Measurements from ENCODE around the gene STYXL1.
"Not testable (repeated sequence)": the region's sequence is repeated elsewhere in the genome, so short reads cannot be mapped to it uniquely, and the experiment has no call there.

Gene STYXL1, protein sequence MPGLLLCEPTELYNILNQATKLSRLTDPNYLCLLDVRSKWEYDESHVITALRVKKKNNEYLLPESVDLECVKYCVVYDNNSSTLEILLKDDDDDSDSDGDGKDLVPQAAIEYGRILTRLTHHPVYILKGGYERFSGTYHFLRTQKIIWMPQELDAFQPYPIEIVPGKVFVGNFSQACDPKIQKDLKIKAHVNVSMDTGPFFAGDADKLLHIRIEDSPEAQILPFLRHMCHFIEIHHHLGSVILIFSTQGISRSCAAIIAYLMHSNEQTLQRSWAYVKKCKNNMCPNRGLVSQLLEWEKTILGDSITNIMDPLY

DNA sequence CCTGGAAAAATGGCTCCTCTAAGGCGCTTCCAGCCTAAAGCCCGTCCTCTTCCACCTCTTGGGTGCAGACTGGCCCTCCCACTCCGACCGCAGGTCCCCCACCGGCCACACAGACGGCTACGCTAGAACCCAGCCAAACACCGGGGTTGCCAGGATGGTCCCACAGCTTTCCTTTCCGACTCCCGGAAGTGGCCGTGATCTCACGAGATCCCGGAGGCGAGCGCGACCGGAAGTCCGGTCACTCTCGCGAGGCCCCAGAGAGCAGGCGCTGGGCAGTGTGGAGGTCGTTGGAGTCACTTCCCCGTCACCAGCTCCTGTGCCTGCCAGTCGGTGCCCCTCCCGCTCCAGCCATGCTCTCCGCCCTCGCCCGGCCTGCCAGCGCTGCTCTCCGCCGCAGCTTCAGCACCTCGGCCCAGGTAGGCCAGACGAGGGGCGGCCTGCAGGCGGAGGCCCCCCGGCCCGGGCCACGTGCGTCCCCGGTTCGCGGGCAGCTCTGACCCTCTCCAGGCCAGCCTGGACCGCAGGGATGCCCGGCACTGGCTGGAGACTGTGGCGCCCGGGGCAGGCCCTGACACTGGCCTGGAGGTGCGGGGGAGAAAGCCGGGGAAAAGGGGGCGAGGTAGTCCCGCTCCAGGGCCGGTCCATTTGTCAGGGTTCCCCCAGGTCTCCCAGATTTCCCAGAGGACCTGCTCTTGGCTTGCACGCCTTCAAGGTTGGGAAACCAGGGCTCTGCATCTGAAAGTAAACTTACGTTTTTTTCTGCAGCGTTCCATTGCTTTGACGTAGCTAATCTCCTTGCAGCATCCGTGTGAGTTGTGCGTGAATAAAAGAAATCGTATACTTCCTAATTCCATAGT is at the start of gene STYXL1, which contains the start of gene MDH2:
Gene STYXL1 (minus strand): TSS at position 190 of the 857 bp plus-strand sequence. CDS start 17,477 bp downstream, outside the sequence.
Gene MDH2 (plus strand): TSS at position 296 of the 857 bp plus-strand sequence. CDS start 55 bp downstream, at position 351.
- TF ChIP-seq, protein P1, sequence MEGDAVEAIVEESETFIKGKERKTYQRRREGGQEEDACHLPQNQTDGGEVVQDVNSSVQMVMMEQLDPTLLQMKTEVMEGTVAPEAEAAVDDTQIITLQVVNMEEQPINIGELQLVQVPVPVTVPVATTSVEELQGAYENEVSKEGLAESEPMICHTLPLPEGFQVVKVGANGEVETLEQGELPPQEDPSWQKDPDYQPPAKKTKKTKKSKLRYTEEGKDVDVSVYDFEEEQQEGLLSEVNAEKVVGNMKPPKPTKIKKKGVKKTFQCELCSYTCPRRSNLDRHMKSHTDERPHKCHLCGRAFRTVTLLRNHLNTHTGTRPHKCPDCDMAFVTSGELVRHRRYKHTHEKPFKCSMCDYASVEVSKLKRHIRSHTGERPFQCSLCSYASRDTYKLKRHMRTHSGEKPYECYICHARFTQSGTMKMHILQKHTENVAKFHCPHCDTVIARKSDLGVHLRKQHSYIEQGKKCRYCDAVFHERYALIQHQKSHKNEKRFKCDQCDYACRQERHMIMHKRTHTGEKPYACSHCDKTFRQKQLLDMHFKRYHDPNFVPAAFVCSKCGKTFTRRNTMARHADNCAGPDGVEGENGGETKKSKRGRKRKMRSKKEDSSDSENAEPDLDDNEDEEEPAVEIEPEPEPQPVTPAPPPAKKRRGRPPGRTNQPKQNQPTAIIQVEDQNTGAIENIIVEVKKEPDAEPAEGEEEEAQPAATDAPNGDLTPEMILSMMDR (IDR thresholded peaks at IDR 0.05; ENCODE audit: extremely low read depth, missing control alignments): no peak
- DNase-seq (ENCODE audit: low spot score): peak; percentile 96

DNA sequence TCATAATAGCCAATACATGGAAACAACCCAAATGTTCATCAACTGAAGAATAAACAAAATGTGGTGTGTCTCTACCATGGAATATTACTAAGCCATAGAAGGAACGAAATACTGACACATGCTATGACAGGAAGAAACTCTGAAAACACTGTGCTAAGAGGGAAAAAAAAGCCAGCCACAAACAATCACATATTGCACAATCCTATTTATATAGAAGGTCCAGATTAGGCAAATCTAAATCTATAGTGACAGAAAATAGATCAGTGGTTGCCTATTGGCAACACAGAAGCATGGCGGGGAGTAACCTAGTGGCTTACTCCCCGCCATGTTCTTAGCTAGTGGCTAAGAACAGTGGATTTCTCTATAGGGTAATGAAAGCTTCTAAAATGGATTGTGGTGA is 48.1 kb upstream of the STYXL1 start:
- TF ChIP-seq, protein P1 (IDR thresholded peaks at IDR 0.05; ENCODE audit: extremely low read depth, missing control alignments): no peak
- no peak for DNase-seq (ENCODE audit: low spot score)

DNA sequence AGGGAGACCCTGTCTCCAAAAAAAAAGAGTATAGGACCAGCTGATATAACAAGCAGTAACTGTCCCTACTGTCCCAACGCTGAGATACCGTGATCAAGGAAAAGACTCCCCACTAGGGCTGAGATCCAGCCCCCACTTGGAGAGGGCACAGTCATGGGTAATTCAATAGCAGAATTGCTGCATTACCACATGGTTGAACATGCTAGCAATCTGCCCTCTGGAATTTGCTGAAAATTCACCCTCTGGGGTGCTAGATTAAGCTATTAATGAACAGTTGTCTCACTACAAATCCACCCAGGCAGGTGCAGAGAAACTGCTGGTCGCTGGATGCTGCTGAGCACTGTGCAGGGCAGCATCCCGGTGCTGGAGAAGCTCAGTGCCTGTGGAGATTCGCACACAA is 46.5 kb upstream of the STYXL1 start:
- not testable (repeated sequence) for DNase-seq (ENCODE audit: low spot score)

DNA sequence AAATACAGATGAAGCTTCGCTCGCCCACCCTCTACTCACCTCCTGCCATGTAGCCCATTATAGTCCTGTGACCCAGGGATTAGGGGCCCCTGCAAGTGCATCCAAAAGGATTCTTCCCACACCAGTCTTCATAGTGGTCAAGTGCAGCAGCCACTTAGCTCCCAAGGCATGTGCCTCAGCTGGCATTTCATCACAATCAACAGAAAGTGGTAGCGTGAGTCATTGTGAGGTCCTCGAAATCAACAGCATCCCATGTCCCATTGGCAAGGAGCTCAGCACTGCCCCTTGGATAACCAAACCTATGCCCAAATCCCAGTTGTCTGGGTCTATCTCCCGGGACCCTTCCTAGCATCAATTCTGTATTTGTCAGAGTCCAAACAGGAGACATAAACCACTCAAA is 45.7 kb upstream of the STYXL1 start:
- not testable (repeated sequence) for DNase-seq (ENCODE audit: low spot score)

DNA sequence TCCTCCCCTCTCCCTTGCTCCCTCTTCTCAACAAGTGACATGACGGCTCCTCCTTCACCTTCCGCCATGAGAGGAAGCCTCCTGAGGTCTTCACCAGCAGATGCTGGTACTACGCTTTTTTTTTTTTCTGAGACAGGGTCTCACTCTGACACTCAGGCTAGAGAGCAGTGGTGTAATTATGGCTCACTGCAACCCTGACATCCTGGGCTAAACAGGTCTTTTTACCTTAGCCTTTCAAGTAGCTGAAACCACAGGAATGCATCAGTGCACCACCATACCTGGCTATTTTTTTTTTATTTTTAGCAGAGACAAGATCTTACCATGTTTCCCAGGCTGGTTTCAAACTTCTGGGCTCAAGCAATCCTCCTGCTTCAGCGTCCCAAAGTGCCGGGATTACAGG is 43.7 kb upstream of the STYXL1 start:
- TF ChIP-seq, protein P1 (IDR thresholded peaks at IDR 0.05; ENCODE audit: extremely low read depth, missing control alignments): no peak
- DNase-seq (ENCODE audit: low spot score): no peak

DNA sequence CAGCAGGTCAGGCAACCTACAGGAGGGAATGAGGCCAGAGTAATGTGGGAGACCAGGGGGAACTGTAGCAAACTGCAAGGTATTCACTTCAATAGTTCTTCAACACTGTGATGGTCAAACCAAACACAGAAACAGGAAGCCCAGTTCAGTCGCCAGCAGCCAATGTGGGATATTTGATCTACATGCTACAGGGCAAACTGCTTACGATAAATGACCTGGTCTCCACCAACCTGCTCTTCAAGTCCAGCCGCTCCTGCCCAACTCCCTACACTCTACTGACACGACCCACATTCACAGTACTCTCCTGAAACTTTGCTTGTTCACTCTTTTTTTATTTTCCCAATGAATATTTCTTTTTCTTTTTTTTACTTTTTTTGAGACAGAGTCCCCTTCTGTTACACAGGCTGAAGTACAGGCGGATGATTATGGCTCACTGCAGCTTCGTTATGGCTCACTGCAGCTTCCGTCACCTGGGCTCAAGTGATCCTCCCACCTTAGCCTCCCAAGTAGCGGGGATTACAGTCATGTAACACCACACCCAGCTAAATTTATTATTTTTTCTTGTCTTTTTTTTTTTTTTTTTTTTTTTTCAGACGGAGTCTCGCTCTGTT is 42.2 kb upstream of the STYXL1 start:
- TF ChIP-seq, protein P1 (IDR thresholded peaks at IDR 0.05; ENCODE audit: extremely low read depth, missing control alignments): no peak
- no peak for DNase-seq (ENCODE audit: low spot score)

DNA sequence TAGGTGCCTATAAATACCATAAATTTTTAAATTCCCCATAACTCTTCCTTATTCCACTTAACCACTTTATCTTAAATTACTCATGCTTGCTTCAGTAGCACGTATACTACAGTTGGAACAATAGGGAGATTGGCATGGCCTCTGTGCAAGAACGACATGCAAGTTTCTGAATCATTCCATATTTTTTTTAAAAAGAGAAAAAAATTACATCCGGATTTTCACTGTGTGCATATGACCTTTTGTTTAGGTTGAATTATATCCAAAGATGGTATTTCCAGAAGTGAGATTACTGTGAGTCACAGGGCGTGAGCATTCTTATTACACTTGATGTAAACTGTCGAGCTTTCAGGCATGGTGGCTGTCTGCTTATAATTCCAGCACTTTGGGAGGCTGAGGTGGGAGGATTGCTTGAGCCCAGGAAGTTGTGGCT is 39.6 kb upstream of the STYXL1 start:
- not testable (repeated sequence) for DNase-seq (ENCODE audit: low spot score)

DNA sequence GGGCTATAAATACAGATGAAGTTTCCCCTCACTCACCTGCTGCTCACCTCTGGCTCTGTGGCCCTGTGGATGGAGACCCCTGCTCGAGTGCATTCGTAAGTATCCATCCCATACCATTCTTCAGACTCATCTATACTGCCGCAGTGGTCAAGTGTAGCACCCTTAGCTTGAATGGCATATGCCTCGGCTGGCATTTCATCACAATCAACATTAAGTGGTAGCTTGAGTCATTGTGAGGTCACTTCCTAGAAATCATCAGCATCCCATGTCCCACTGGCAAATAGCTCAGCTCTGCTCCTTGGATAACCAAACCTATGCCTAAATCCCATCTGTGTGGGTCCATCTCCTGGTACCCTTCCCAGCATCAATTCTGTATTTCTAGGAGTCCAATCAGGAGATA is 38.3 kb upstream of the STYXL1 start:
- TF ChIP-seq, protein P1 (IDR thresholded peaks at IDR 0.05; ENCODE audit: extremely low read depth, missing control alignments): no peak
- no peak for DNase-seq (ENCODE audit: low spot score)

DNA sequence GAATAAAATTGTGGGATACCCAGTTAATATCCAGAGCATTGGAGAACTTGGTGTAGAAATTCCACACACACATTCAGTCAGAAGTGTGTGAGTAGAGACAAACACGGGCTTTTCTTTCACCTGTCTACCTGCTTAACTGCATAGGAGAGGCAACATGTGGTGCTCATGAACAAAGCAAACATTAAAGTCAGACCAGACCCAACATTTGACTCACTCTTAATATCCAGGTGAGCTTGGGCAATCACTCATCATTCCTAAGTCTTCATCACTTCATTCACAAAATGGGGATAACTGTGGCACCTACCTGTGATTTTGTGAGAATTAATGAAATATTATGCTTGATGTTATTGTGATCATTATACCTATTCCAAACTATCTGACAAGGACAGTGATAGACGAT is 36.3 kb upstream of the STYXL1 start:
- DNase-seq (ENCODE audit: low spot score): not testable (repeated sequence)
